ENCODE measurements around the gene STX12.
"Not testable (repeated sequence)": the region's sequence is repeated elsewhere in the genome, so short reads cannot be mapped to it uniquely, and the experiment has no call there.

The STX12 gene

GRCh38 chr1:27868932-27869718 is 96.1 kb downstream of the STX12 start:
- no peak for DNase-seq (ENCODE audit: low spot score)

- DNase-seq (ENCODE audit: low spot score): no peak
Measured at GRCh38 chr1:27869719-27870085, 96.7 kb downstream of the STX12 start.

- not testable (repeated sequence) for DNase-seq (ENCODE audit: low spot score)
Measured at GRCh38 chr1:27871076-27871475, 98.1 kb downstream of the STX12 start.

GRCh38 chr1:27872059-27872801 is 99.2 kb downstream of the STX12 start, which contains the start of gene THEMIS2:
THEMIS2 (plus strand) TSS chr1:27872544; CDS start chr1:27872572, 28 bp downstream.
- peak; percentile 73 for DNase-seq (ENCODE audit: low spot score)

- DNase-seq (ENCODE audit: low spot score): peak; percentile 26
Measured at GRCh38 chr1:27872802-27873551, 100.0 kb downstream of the STX12 start.

- DNase-seq (ENCODE audit: low spot score): no peak
Measured at GRCh38 chr1:27873671-27874384, 100.8 kb downstream of the STX12 start.

All from HuH-7.5 (cell line).